ENCODE measurements around the gene EPHB3.
A peak's percentile ranks its signal among the peaks of the same experiment; 100 is the strongest.

Gene EPHB3

GRCh38 chr3:184592371-184593219, 31.0 kb downstream of the EPHB3 start:
- no peak for TF ChIP-seq CTCF (conservative IDR thresholded peaks at IDR 0.05; ENCODE audit: low read length)
- H3K4me3 ChIP-seq (ENCODE audit: low read length), result no peak overlapping the region
- DNase-seq (ENCODE audit: low read depth), result peak; percentile 49

- H3K4me3 ChIP-seq (ENCODE audit: low read length), result no peak overlapping the region
- no peak for DNase-seq (ENCODE audit: low read depth)
- no peak for TF ChIP-seq CTCF (conservative IDR thresholded peaks at IDR 0.05; ENCODE audit: low read length)
Measured at GRCh38 chr3:184593220-184593927, 31.8 kb downstream of the EPHB3 start.

- DNase-seq (ENCODE audit: low read depth), result no peak
- TF ChIP-seq CTCF (conservative IDR thresholded peaks at IDR 0.05; ENCODE audit: low read length), result no peak
- H3K4me3 ChIP-seq (ENCODE audit: low read length), result no peak overlapping the region
Measured at GRCh38 chr3:184593928-184594303, 32.3 kb downstream of the EPHB3 start.

DNA sequence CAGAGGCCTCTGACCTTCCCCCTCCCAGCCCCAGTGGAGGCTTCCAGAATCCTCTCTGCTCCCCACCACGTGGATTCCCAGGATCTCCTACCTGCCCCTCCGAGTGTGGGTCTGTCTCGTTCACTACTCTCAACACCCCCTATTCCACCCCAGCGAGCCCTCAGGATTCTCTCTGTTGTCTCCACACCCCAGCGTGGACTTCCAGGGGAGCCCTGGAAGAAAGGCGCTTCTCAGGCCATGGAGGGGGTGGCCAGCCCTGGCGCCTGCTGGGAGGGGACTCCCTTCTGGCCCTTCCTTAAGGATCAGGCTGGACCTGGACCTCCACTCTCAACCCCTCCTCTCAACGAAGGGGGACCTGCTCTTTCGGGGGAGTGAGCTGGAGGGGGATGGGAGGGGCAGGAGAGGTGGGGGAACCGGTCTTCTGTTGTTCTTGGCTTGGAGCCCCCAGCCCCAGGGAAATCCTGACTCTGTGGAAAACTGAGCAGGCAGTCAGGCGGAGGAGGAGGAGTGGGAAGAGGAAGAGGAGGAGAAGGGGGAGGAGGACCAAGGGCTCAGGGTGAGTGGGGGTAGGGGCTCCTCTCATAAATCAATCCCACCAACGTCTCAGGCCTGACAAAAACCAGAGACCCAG, 32.9 kb downstream of the EPHB3 start:
- no peak for DNase-seq (ENCODE audit: low read depth)
- TF ChIP-seq CTCF (conservative IDR thresholded peaks at IDR 0.05; ENCODE audit: low read length), result no peak
- no peak overlapping the region for H3K4me3 ChIP-seq (ENCODE audit: low read length)

DNA sequence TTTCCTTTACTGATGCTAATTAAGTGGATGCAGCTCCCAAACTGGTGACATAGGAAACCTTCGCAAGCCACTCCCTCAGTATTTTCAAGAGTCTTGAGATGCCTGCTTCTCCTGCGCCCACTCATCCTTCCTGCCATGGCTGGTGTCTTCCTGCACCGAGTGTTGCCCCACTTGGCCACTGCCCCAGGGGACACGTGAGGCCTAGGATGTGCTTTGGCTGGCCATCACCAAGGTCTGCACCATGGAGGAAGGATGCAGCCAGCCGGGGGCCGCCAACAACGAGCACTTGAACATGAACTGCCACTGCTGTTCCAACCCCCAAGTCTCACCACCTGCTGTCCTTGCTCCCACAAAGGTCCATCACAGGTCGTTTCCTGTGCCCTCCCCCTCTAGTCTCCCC, 34.1 kb downstream of the EPHB3 start:
- no peak for DNase-seq (ENCODE audit: low read depth)
- no peak overlapping the region for H3K4me3 ChIP-seq (ENCODE audit: low read length)

GRCh38 chr3:184596233-184596632, 34.6 kb downstream of the EPHB3 start:
- DNase-seq (ENCODE audit: low read depth), result no peak
- H3K4me3 ChIP-seq (ENCODE audit: low read length), result no peak overlapping the region
- TF ChIP-seq CTCF (conservative IDR thresholded peaks at IDR 0.05; ENCODE audit: low read length), result no peak

More for the DNA sequence above, 34.1 kb downstream of the EPHB3 start:
- no peak for TF ChIP-seq CTCF (conservative IDR thresholded peaks at IDR 0.05; ENCODE audit: low read length)

Data from AG10803 (cell line).